Measurements from ENCODE around the gene NLRP6. TPM values are rescaled to one million over a fixed set of nuclear protein-coding genes. Genes with fewer than 3 reads are reported as not detected.

Gene NLRP6
- total RNA-seq, 2 donors from 2014 or later, result 3.5 to 4.3 TPM

- H3K36me3 Mint-ChIP-seq (ENCODE audit: low read depth), result peaks cover 9% of the 10 kb centered on the region
- no peak overlapping the region for H3K27ac Mint-ChIP-seq
- no peaks in the 10 kb centered on the region for H3K9me3 ChIP-seq (ENCODE audit: control insufficient read depth, low read length, poor library complexity, severe bottlenecking)
- ATAC-seq (no peak), DNase-seq (no peak)
- no peak overlapping the region for H3K4me3 Mint-ChIP-seq
- H3K27me3 Mint-ChIP-seq, result no peaks in the 10 kb centered on the region
- H3K4me1 Mint-ChIP-seq, result peaks cover 15% of the 10 kb centered on the region
Observed at GRCh38 chr11:249062-249461, 29.1 kb upstream of the NLRP6 start.

DNA sequence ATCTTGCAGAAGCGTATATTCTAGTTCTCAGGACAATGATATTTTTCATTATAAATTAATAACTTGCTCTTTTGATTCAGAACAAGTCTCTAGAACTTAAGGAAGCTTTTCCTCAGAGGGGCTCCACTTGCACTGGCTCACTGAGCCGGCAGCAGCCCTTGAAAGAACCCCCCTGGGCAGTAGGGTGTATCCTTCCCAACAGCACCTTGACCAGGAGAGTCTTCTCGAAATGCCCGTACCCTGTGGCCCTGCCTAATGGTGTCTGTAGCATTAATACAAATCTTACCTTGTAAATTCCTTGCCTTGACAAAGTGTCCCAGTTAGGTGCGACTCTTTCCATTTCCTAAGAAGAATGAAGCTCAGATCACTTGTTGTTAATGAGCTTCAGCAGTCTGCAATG is 27.9 kb upstream of the NLRP6 start:
- ATAC-seq, result peak; percentile 16
- H3K27ac Mint-ChIP-seq, result peak overlapping the region; percentile 51

DNA sequence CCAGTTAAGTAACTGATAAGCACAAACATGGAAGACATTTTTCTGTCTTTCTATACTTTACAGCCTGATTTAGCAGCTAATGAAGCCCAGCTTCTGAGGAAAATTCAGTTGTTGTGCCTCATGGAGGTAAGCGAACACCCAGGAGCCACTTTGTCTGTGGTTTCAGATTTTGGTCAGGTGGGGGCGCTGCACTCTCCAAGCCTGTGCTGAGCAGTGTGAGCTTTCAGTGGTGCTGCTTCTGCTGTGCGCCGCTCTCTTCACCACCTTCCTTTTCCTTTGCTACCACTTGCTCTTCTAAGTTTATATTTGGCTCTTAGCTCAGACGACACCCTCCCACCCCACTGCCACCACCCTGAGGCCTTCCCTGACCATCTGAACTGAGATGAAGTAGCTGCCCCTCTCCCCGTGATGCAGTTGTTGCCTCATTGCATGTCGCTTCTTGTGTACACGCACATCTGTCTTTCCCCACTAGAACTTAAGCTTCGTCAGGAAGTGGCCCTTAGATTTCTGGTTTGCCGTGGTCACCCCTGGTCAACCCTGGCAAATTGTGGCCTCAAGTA is 27.4 kb upstream of the NLRP6 start:
- Mint-ChIP-seq H3K27me3 (no peaks in the 10 kb centered on the region), H3K27ac (peak overlapping the region; percentile 51), H3K4me3 (no peak overlapping the region), H3K4me1 (peaks cover 14% of the 10 kb centered on the region), H3K36me3 (ENCODE audit: low read depth) (peaks cover 5% of the 10 kb centered on the region)
- no peaks in the 10 kb centered on the region for H3K9me3 ChIP-seq (ENCODE audit: control insufficient read depth, low read length, poor library complexity, severe bottlenecking)
- DNase-seq, result peak; percentile 50 to 78 (median 65)
- peak; percentile 98 for ATAC-seq

More for the DNA sequence above, 27.9 kb upstream of the NLRP6 start:
- Mint-ChIP-seq H3K4me1 (peaks cover 13% of the 10 kb centered on the region), H3K36me3 (ENCODE audit: low read depth) (peaks cover 7% of the 10 kb centered on the region), H3K4me3 (no peak overlapping the region), H3K27me3 (no peaks in the 10 kb centered on the region)
- no peaks in the 10 kb centered on the region for H3K9me3 ChIP-seq (ENCODE audit: control insufficient read depth, low read length, poor library complexity, severe bottlenecking)
- DNase-seq, result no peak

- ATAC-seq (no peak), DNase-seq (no peak)
- Mint-ChIP-seq H3K4me1 (peaks cover 14% of the 10 kb centered on the region), H3K4me3 (no peak overlapping the region), H3K27ac (peak overlapping the region; percentile 51), H3K36me3 (ENCODE audit: low read depth) (peaks cover 5% of the 10 kb centered on the region), H3K27me3 (no peaks in the 10 kb centered on the region)
- no peaks in the 10 kb centered on the region for H3K9me3 ChIP-seq (ENCODE audit: control insufficient read depth, low read length, poor library complexity, severe bottlenecking)
Observed at GRCh38 chr11:251550-251949, 26.7 kb upstream of the NLRP6 start.

GRCh38 chr11:252666-253065 is 25.5 kb upstream of the NLRP6 start:
- no peak for DNase-seq
- peak overlapping the region; percentile 51 for H3K27ac Mint-ChIP-seq
- H3K4me3 Mint-ChIP-seq, result peak overlapping the region; percentile 12
- peaks cover 14% of the 10 kb centered on the region for H3K4me1 Mint-ChIP-seq
- ATAC-seq, result no peak
- no peaks in the 10 kb centered on the region for H3K27me3 Mint-ChIP-seq
- no peaks in the 10 kb centered on the region for H3K9me3 ChIP-seq (ENCODE audit: control insufficient read depth, low read length, poor library complexity, severe bottlenecking)
- peaks cover 5% of the 10 kb centered on the region for H3K36me3 Mint-ChIP-seq (ENCODE audit: low read depth)

DNA sequence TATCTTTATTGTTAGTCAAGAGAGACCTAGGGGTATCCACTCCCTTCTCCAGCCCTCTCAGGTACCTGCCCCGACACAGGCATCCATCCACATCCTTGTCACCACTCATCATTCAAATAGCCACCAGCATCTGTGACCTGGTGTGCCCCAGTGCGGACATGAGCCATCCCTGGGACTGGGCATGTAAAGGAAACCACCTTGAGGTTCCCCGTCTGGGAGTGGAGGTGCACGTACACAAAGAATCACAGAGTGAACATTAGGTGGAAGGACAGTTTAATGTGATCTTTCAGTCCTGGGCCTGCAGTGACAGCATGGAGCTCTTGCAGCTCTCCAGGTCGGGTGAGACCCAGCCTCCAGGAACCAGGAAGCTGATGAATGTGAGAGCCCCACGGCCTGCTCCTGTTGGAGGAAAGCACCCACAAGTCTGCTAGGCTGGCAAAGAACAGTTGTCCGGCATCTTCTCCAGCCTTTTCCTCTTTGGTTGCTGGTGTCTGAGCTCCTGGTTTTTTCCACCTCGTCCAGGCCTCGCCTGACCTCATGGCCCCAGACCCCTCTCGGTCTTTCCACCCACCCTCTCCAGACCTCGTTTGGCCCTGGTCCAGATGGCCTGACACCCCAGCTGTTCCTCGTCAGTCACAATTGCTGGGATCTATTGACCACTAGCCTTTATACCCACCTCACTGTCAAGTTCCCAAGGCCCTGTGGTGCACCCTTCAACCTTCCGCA is 24.9 kb upstream of the NLRP6 start:
- H3K9me3 ChIP-seq (ENCODE audit: control insufficient read depth, low read length, poor library complexity, severe bottlenecking), result no peaks in the 10 kb centered on the region
- no peak overlapping the region for H3K4me3 Mint-ChIP-seq
- ATAC-seq (no peak), DNase-seq (no peak)
- peaks cover 14% of the 10 kb centered on the region for H3K4me1 Mint-ChIP-seq
- peaks cover 5% of the 10 kb centered on the region for H3K36me3 Mint-ChIP-seq (ENCODE audit: low read depth)
- no peaks in the 10 kb centered on the region for H3K27me3 Mint-ChIP-seq
- no peak overlapping the region for H3K27ac Mint-ChIP-seq

- ATAC-seq (no peak), DNase-seq (no peak)
- Mint-ChIP-seq H3K36me3 (ENCODE audit: low read depth) (peaks cover 5% of the 10 kb centered on the region), H3K4me3 (no peak overlapping the region), H3K27ac (no peak overlapping the region), H3K4me1 (peaks cover 14% of the 10 kb centered on the region), H3K27me3 (peaks cover under 1% of the 10 kb centered on the region)
- H3K9me3 ChIP-seq (ENCODE audit: control insufficient read depth, low read length, poor library complexity, severe bottlenecking), result no peaks in the 10 kb centered on the region
Observed at GRCh38 chr11:253886-254270, 24.3 kb upstream of the NLRP6 start.

DNA sequence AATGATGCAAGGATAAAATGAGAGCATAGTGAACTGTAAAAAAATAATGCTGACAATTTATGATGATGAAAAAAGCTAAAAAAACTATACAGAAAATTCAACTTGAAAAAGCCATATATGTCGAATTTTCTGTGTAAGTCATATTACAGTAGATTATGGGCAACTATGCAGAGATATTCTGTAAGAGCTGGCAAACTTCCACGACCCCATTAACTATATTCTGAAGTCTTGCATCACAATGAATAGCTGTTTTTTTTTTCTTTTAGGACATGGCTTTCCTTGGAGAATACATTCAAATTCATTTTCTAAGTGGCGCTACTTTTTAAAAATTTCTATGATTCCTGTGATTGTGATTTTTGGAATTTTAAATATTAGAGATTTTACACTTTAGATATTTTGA is 23.0 kb upstream of the NLRP6 start:
- no peak for ATAC-seq
- DNase-seq, result no peak
- Mint-ChIP-seq H3K4me1 (peaks cover 14% of the 10 kb centered on the region), H3K27ac (no peak overlapping the region), H3K27me3 (peaks cover 12% of the 10 kb centered on the region), H3K4me3 (no peak overlapping the region), H3K36me3 (ENCODE audit: low read depth) (no peaks in the 10 kb centered on the region)
- H3K9me3 ChIP-seq (ENCODE audit: control insufficient read depth, low read length, poor library complexity, severe bottlenecking), result no peaks in the 10 kb centered on the region

DNA sequence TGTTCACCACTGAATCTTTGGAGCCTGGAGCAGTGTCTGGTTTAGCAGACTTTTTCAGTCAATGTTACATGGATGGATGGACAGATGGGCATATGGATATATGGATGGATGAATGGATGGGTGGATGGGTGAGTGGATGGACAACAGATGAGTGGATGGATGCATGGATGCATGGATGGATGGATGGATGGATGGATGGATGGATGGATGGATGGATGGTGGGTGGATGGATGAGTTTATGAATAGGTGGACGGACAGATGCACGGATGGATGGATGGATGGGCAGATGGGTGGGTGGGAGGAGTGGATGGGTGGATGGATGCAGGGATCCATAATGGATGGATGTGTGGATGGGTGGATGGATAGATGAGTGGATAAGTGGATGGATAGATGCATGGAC is 22.4 kb upstream of the NLRP6 start:
- H3K36me3 Mint-ChIP-seq (ENCODE audit: low read depth), result no peaks in the 10 kb centered on the region
- ATAC-seq (no peak), DNase-seq (no peak)
- H3K9me3 ChIP-seq (ENCODE audit: control insufficient read depth, low read length, poor library complexity, severe bottlenecking), result no peaks in the 10 kb centered on the region
- peaks cover 13% of the 10 kb centered on the region for H3K4me1 Mint-ChIP-seq
- H3K27me3 Mint-ChIP-seq, result peaks cover 12% of the 10 kb centered on the region
- no peak overlapping the region for H3K4me3 Mint-ChIP-seq
- H3K27ac Mint-ChIP-seq, result no peak overlapping the region

DNA sequence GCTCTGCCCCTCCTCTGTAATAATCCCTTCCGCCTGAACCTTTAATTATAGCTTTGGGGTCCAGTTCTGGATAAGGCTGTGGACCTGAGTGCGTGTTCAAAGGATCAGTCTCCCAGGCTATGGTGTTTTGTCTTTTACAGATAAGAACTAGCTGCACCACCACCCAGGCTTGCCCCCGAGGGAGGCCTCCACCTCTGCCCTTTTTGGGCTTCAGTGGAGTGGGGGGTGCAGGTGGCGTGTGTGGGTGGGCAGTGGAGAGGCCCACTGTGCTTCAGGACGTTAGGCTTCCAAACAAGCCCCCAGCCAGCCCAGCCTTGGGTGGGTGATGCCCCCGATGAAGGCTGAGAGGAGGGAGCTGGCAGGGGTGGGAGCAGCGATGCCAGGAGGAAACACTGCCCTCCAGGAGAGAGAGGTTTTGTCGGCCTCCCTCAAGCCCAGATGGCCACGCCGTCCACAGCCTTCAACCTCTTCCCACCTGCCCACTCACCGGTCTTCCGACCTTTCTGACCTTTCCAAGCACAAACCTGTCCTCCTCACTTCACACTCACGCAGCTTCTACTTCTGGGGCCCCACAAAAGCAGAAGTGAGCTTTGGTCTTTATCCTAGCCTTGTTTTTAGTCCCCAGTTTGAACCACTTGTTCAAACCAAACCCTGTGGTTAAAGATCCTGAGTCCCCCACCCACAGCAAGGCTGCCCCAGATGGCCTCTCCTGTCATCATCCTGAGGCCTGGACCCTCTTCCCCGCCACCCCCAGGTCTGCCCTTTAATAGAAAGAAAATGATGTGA is 21.1 kb upstream of the NLRP6 start:
- Mint-ChIP-seq H3K4me3 (no peak overlapping the region), H3K27ac (no peak overlapping the region), H3K27me3 (peaks cover 12% of the 10 kb centered on the region), H3K36me3 (ENCODE audit: low read depth) (no peaks in the 10 kb centered on the region), H3K4me1 (peaks cover 7% of the 10 kb centered on the region)
- no peak for DNase-seq
- no peak for ATAC-seq
- no peaks in the 10 kb centered on the region for H3K9me3 ChIP-seq (ENCODE audit: control insufficient read depth, low read length, poor library complexity, severe bottlenecking)

- H3K27ac Mint-ChIP-seq, result no peak overlapping the region
Observed at GRCh38 chr11:257766-258493, 20.3 kb upstream of the NLRP6 start.

DNA sequence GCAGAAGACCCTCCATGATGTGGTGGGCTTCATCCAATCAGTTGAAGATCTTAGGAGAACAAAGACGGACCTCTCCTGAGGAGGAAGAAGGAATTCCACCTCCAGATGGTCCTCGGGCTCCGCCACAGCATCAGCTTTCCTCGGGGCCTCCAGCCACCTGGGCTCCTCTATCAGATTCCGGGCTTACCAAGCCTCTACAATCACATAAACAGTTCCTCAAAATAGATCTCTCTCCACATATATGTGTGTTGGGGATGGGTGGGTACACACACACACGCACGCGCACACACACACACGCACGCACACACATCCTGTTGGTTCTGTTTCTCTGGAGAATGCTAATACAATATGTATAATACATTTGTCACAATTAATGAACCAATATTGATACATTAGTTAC is 18.8 kb upstream of the NLRP6 start:
- ATAC-seq (no peak), DNase-seq (no peak)
- no peaks in the 10 kb centered on the region for H3K9me3 ChIP-seq (ENCODE audit: control insufficient read depth, low read length, poor library complexity, severe bottlenecking)
- H3K27me3 Mint-ChIP-seq, result peaks cover 12% of the 10 kb centered on the region
- no peaks in the 10 kb centered on the region for H3K36me3 Mint-ChIP-seq (ENCODE audit: low read depth)
- H3K4me1 Mint-ChIP-seq, result peaks cover 5% of the 10 kb centered on the region
- no peak overlapping the region for H3K27ac Mint-ChIP-seq
- H3K4me3 Mint-ChIP-seq, result no peak overlapping the region

More at GRCh38 chr11:257766-258493, 20.3 kb upstream of the NLRP6 start:
- H3K4me1 Mint-ChIP-seq, result peaks cover 7% of the 10 kb centered on the region
- H3K4me3 Mint-ChIP-seq, result no peak overlapping the region
- peaks cover 12% of the 10 kb centered on the region for H3K27me3 Mint-ChIP-seq
- DNase-seq, result no peak
- no peaks in the 10 kb centered on the region for H3K36me3 Mint-ChIP-seq (ENCODE audit: low read depth)
- H3K9me3 ChIP-seq (ENCODE audit: control insufficient read depth, low read length, poor library complexity, severe bottlenecking), result no peaks in the 10 kb centered on the region
- no peak for ATAC-seq

- H3K9me3 ChIP-seq (ENCODE audit: control insufficient read depth, low read length, poor library complexity, severe bottlenecking), result no peaks in the 10 kb centered on the region
- Mint-ChIP-seq H3K4me1 (peaks cover 2% of the 10 kb centered on the region), H3K36me3 (ENCODE audit: low read depth) (no peaks in the 10 kb centered on the region), H3K27ac (no peak overlapping the region), H3K27me3 (peaks cover 12% of the 10 kb centered on the region), H3K4me3 (no peak overlapping the region)
- DNase-seq (no peak), ATAC-seq (no peak)
Observed at GRCh38 chr11:261624-262023, 16.6 kb upstream of the NLRP6 start.
